GM21367 (cell line): ENCODE results near the gene TTC29.
"Not testable (repeated sequence)": the region's sequence is repeated elsewhere in the genome, so short reads cannot be mapped to it uniquely, and the experiment has no call there.

ENCODE experiments used
- ATAC-seq: cut with Tn5 transposase; IDR thresholded peaks from one replicate; pipeline ENCODE4 v1.9.1; 2021; ENCODE audit not compliant: unreplicated experiment

The TTC29 gene

GRCh38 chr4:146883070-146883469, 62.6 kb downstream of the TTC29 start:
- no peak for ATAC-seq

GRCh38 chr4:146857298-146857697, 88.4 kb downstream of the TTC29 start:
- ATAC-seq: no peak

- no peak for ATAC-seq
Observed at GRCh38 chr4:146855761-146856160, 89.9 kb downstream of the TTC29 start.

- no peak for ATAC-seq
Observed at GRCh38 chr4:146852360-146852759, 93.3 kb downstream of the TTC29 start.

- ATAC-seq: no peak
Observed at GRCh38 chr4:146847345-146847744, 98.3 kb downstream of the TTC29 start.

- ATAC-seq: no peak
Observed at GRCh38 chr4:146846882-146847281, 98.8 kb downstream of the TTC29 start.

GRCh38 chr4:146844761-146845160, 100.9 kb downstream of the TTC29 start:
- ATAC-seq: no peak

GRCh38 chr4:146842876-146843275, 102.8 kb downstream of the TTC29 start:
- no peak for ATAC-seq

GRCh38 chr4:146840731-146841130, 104.9 kb downstream of the TTC29 start:
- ATAC-seq: no peak

GRCh38 chr4:146835096-146835495, 110.6 kb downstream of the TTC29 start:
- ATAC-seq: no peak

- no peak for ATAC-seq
Observed at GRCh38 chr4:146834263-146835034, 111.2 kb downstream of the TTC29 start.

GRCh38 chr4:146833530-146833929, 112.1 kb downstream of the TTC29 start:
- no peak for ATAC-seq

- ATAC-seq: not testable (repeated sequence)
Observed at GRCh38 chr4:146822980-146823379, 122.7 kb downstream of the TTC29 start.

GRCh38 chr4:146814750-146815149, 130.9 kb downstream of the TTC29 start:
- ATAC-seq: no peak

GRCh38 chr4:146795711-146796110, 150.0 kb downstream of the TTC29 start:
- no peak for ATAC-seq

- ATAC-seq: no peak
Observed at GRCh38 chr4:146793727-146794126, 151.9 kb downstream of the TTC29 start.

GRCh38 chr4:146791439-146791838, 154.2 kb downstream of the TTC29 start:
- no peak for ATAC-seq

- no peak for ATAC-seq
Observed at GRCh38 chr4:146790515-146790914, 155.1 kb downstream of the TTC29 start.

GRCh38 chr4:146787731-146788130, 157.9 kb downstream of the TTC29 start:
- no peak for ATAC-seq

GRCh38 chr4:146776691-146777090, 169.0 kb downstream of the TTC29 start:
- no peak for ATAC-seq

- no peak for ATAC-seq
Observed at GRCh38 chr4:146763560-146763959, 182.1 kb downstream of the TTC29 start.

- ATAC-seq: no peak
Observed at GRCh38 chr4:146762016-146762415, 183.6 kb downstream of the TTC29 start.

GRCh38 chr4:146742416-146742815, 203.2 kb downstream of the TTC29 start:
- no peak for ATAC-seq
